ENCODE measurements around the gene SIX5.
"Not testable (repeated sequence)": the region's sequence is repeated elsewhere in the genome, so short reads cannot be mapped to it uniquely, and the experiment has no call there.

The SIX5 gene

DNA sequence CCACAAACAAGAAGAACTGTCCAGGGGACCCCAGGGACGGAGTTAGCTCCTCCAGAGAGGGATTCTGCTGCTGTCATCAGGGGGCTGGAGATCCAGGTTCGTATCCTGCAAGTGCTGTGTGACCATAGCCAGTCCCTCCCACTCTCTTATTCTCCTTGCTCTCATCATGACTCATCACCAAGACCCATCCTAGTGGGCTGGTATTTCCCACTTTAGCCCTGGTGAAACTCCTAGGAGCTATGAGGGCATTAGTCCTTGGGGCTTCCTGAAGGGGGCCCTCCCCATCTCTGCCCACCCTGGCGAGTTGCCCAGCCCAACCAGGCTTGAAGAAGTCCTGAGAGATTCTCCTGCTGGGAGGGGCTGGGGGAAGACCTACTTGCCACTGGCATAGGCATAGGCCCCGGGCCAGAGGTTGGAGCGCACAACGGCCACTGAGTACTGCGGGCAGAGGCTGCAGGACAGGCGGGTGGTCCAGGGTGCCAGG, 31.1 kb upstream of the SIX5 start:
- no peak overlapping the region for H3K27ac Mint-ChIP-seq
- H3K27me3 Mint-ChIP-seq, result peaks cover 5% of the 10 kb centered on the region
- H3K36me3 Mint-ChIP-seq, result no peaks in the 10 kb centered on the region
- no peaks in the 10 kb centered on the region for H3K9me3 Mint-ChIP-seq
- no peaks in the 10 kb centered on the region for H3K4me1 Mint-ChIP-seq
- no peak overlapping the region for H3K4me3 Mint-ChIP-seq

DNA sequence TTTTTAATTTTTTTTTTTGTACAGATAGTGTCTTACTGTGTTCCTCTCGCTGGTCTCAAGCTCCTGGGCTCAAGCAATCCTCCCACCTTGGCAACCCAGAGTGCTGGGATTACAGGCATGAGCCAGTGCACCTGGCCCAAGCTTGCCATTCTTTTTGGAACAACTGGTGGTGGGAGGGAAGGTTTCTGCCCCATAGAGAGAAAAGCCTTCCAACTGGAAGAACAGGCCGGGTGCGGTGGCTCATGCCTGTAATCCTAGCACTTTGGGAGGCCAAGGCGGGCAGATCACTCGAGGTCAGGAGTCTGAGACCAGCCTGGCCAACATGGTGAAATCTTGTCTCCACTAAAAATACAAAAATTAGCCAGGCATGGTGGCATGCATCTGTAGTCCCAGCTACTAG, 30.5 kb upstream of the SIX5 start:
- not testable (repeated sequence) for H3K9me3 Mint-ChIP-seq, H3K27ac Mint-ChIP-seq, H3K4me3 Mint-ChIP-seq, H3K27me3 Mint-ChIP-seq, H3K4me1 Mint-ChIP-seq, H3K36me3 Mint-ChIP-seq

DNA sequence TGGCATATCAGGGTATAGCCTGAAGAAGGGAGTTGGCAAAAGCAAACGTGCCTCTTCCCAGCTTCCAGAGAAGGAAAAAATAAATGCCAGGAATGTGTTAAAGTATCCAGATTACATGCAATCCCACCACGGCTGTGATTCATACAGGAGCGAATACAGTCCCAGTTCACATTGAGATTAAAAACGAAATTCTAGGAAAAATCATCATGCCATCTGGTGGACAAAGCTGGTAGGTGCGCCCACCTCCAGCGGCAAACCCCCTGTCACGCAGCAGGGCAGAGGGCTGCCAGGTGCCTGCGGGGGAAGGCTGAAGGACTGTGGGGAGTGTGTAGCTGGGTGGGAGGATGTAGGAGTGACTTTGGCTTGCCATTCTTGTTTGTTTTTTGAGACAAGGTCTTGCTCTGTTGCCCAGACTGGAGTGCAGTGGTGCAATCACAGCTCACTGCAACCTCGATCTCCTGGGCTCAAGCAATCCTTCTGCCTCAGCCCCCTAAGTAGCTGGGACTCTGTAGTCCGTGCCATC, 30.0 kb upstream of the SIX5 start:
- Mint-ChIP-seq H3K27me3 (peaks cover 10% of the 10 kb centered on the region), H3K9me3 (no peaks in the 10 kb centered on the region), H3K27ac (no peak overlapping the region), H3K4me1 (peaks cover 5% of the 10 kb centered on the region), H3K4me3 (no peak overlapping the region), H3K36me3 (no peaks in the 10 kb centered on the region)

DNA sequence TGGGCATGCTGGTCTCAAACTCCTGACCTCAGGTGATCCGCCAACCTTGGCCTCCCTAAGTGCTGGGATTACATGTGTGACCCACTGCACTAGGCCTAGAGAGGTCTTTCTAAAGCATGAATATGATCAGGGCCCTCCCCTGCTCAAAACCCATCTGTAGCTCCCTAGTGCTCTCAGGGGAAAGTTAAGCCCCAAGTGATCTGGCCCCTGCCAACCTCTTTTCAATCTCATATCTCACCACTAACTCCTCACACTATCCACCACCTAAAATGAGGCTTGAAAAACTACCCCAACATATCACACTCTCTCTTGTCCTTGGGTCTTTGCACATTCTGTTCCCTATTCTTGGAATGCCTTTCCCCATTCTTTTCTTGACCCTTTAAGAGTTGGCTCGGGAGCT, 25.6 kb upstream of the SIX5 start:
- peaks cover 2% of the 10 kb centered on the region for H3K36me3 Mint-ChIP-seq
- peaks cover 38% of the 10 kb centered on the region for H3K4me1 Mint-ChIP-seq
- H3K4me3 Mint-ChIP-seq, result peak overlapping the region; percentile 2

DNA sequence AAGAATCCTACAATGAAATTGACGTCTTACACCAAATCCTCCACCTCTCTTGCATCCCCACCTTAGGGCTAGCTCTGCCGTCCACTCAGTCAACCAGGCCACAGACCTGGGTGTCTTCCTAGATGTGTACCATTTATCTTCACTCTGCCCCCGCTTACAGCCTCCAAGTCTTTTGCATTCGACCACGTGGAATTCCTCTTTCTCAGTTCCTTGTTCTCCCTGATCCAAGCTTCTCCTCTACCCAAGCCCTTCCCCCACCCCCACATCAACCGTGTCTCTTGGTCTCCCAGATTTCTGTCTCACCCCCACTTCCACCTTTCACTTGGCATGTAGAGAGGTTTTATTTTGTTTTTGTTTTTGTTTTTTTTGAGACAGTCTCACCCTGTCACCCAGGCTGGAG, 24.8 kb upstream of the SIX5 start:
- peak overlapping the region; percentile 25 for H3K27ac Mint-ChIP-seq
- H3K36me3 Mint-ChIP-seq, result peaks cover 6% of the 10 kb centered on the region
- H3K9me3 Mint-ChIP-seq, result no peaks in the 10 kb centered on the region
- peaks cover 38% of the 10 kb centered on the region for H3K4me1 Mint-ChIP-seq
- H3K4me3 Mint-ChIP-seq, result no peak overlapping the region
- H3K27me3 Mint-ChIP-seq, result peaks cover 8% of the 10 kb centered on the region

More for the DNA sequence above, 25.6 kb upstream of the SIX5 start:
- Mint-ChIP-seq H3K9me3 (no peaks in the 10 kb centered on the region), H3K27ac (peak overlapping the region; percentile 2), H3K27me3 (peaks cover 10% of the 10 kb centered on the region)

DNA sequence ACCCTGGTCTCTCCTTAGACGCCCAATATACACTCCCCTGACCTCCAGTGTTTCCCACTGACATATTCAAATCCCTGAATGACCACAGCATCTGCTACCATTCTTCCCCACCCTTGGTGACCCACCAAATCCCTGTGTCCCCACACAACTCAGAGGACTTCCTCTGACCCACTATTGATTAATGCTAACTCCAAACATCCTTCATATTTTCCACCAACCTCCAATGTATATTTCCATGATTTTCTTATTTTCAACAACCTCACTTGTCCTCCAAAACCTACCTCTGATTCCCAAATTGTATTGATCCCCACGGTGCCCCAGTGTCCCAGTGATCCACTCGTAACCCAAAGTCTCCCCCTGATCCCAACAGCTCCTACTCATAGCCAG, 24.1 kb upstream of the SIX5 start:
- Mint-ChIP-seq H3K27me3 (peaks cover 6% of the 10 kb centered on the region), H3K36me3 (peaks cover 9% of the 10 kb centered on the region), H3K4me1 (peaks cover 38% of the 10 kb centered on the region), H3K27ac (peak overlapping the region; percentile 88), H3K9me3 (no peaks in the 10 kb centered on the region), H3K4me3 (peak overlapping the region; percentile 78)

DNA sequence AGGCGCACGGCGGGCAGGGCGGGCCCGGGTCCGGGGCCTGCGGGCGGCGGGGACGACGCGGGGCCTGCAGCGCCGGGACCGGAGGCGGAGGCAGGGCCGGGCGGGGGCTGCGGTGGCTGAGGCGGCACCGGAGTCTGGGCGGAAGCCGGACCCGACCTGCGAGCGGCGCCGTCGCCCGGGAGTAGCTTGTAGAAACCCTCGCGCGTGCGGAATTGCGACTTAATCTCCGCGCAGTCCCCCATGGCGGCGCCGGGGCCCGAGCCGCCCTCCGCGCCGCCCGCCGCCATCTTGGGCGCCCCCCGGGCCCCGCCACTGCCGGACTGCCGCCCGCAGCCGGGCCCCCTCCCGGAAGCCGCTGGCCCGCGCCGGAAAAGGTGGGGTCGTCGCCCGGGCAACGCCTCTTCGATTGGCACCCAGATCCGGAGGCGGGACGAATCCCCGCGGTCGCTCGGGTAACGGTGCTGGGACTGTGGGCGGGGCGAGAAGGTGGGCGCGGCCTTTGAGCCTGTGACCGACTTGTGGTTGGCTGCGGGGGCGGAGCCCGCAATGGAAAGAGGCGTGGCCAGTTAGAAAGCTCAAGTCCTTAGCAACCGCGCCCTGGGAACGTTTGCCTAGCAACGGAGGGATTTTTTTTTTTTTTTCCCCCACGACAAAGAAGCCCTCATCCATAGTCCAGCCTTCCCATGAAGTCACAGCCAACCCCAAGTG, 23.6 kb upstream of the SIX5 start, which contains the start of gene DMWD:
DMWD (minus strand) TSS at position 376 of the 708 bp plus-strand sequence; CDS start at position 287, 89 bp downstream.
- no peaks in the 10 kb centered on the region for H3K9me3 Mint-ChIP-seq
- peaks cover 6% of the 10 kb centered on the region for H3K27me3 Mint-ChIP-seq
- H3K4me1 Mint-ChIP-seq, result peaks cover 38% of the 10 kb centered on the region
- H3K27ac Mint-ChIP-seq, result peak within 1 kb of the TSS; percentile 88
- peak within 1 kb of the TSS; percentile 92 for H3K4me3 Mint-ChIP-seq
- H3K36me3 Mint-ChIP-seq, result peaks cover 13% of the 10 kb centered on the region

DNA sequence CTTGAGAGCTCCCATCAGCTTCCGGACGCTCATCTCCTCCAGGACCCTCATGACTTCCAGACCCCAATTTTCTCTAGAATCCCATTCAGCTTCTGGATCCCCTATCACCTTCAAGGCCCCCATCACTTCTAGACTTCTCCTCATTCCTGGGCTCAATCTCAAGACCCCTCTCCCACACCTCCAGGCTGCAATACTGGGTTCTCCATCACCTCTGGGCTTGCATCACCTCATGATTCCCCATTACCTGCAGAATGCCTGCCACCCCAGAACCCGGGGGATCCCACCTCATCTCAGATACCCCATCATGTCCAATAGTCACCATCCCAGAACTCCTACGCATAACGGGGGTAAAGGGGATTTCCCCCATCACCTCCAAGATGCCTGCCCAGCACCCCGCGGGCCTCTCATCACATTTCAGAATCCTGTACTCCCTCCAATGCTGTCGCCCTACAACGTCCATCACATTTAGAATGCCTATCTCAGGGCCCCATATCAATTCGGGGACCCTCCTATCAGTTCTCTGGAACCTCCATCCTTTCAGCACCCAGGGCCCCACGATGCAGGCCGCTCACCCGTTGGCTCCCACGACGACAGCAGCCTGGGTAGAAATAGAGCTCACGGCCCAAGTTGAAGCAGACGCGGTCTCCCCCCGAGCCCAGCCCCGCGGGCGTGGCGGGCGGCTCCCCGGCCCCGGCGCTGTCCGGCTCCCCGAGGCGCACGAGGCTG, 22.9 kb upstream of the SIX5 start:
- Mint-ChIP-seq H3K27me3 (peaks cover 6% of the 10 kb centered on the region), H3K27ac (peak overlapping the region; percentile 82), H3K9me3 (no peaks in the 10 kb centered on the region), H3K4me3 (peak overlapping the region; percentile 92), H3K36me3 (peaks cover 18% of the 10 kb centered on the region), H3K4me1 (peaks cover 38% of the 10 kb centered on the region)

DNA sequence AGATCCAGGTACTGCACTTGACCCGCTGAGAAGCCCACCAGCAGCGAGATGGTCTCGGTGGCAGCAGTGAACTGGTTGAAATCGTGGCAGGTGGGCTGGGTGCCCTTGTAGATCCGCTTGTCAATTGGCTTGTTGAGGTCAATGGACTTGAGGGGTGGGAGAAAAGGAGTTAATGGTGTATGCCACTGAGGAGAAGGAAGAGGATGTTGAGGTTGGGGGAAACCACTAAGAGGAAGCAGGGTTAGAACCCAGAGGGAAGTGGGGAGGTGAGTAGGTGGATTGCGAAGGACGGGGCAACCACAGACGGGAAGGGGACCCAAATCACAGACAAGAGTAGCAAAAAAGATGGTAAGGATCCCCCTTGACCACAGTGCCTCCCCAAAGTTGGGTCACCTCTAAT, 21.9 kb upstream of the SIX5 start:
- Mint-ChIP-seq H3K36me3 (peaks cover 20% of the 10 kb centered on the region), H3K4me1 (peaks cover 38% of the 10 kb centered on the region), H3K9me3 (no peaks in the 10 kb centered on the region)

DNA sequence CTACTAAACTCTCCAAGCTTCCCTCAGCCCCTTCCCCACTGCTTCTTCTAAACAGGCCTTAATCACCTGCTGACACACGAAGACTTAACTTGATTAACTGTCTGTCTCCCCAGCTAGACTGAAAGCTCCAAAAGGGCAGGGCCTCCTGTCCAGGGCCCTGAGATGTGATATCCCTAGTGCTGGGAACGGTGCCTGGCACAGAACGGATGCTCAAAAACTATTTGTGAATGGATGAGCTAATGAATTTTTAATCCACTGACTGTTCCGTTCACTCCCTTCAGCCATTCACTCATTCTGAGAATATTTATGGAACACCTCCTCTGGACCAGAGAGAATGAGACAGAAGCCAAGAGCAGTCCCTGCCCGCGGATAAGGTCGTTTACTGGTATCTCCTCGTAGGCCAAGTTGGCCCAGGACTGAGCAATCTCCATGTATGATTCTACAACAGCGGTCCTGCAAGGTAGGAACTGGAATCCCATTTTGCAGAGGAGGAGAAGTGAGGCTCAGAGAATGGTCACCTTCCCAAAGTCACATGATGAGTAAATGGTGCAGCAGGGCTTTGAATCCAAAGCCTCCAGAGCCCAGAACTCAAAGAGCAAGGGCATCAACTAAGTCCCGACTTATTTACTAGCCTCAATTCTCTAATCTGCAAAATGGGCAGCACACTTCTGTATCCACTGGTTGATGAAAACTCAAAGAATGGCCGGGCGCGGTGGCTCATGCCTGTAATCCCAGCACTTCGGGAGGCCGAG, 20.2 kb upstream of the SIX5 start:
- Mint-ChIP-seq H3K36me3 (peaks cover 20% of the 10 kb centered on the region), H3K27ac (no peak overlapping the region), H3K27me3 (no peaks in the 10 kb centered on the region), H3K9me3 (no peaks in the 10 kb centered on the region), H3K4me1 (peaks cover 33% of the 10 kb centered on the region), H3K4me3 (no peak overlapping the region)

More for the DNA sequence above, 21.9 kb upstream of the SIX5 start:
- H3K27me3 Mint-ChIP-seq, result peaks cover 6% of the 10 kb centered on the region
- H3K4me3 Mint-ChIP-seq, result peak overlapping the region; percentile 92
- peak overlapping the region; percentile 73 for H3K27ac Mint-ChIP-seq

DNA sequence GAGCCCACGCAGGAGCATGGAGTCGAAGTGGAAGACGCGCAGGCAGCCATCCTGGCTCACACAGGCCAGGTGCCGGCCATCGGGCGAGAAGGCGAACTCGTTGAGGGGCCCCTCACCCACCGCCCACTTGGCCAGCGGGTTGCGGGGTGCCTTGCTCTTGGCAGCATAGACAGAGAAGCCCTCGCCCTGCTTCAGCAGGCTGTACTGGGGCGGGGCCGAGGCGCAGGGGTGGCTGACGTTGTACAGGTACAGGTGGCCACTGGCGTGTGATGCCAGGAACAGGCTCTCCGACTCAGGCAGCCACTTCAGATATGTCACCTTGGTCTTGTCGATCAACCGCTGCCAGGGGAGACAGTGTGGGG, 17.5 kb upstream of the SIX5 start:
- Mint-ChIP-seq H3K9me3 (no peaks in the 10 kb centered on the region), H3K27me3 (no peaks in the 10 kb centered on the region), H3K4me3 (no peak overlapping the region), H3K27ac (no peak overlapping the region), H3K36me3 (peaks cover 20% of the 10 kb centered on the region), H3K4me1 (peaks cover 13% of the 10 kb centered on the region)

DNA sequence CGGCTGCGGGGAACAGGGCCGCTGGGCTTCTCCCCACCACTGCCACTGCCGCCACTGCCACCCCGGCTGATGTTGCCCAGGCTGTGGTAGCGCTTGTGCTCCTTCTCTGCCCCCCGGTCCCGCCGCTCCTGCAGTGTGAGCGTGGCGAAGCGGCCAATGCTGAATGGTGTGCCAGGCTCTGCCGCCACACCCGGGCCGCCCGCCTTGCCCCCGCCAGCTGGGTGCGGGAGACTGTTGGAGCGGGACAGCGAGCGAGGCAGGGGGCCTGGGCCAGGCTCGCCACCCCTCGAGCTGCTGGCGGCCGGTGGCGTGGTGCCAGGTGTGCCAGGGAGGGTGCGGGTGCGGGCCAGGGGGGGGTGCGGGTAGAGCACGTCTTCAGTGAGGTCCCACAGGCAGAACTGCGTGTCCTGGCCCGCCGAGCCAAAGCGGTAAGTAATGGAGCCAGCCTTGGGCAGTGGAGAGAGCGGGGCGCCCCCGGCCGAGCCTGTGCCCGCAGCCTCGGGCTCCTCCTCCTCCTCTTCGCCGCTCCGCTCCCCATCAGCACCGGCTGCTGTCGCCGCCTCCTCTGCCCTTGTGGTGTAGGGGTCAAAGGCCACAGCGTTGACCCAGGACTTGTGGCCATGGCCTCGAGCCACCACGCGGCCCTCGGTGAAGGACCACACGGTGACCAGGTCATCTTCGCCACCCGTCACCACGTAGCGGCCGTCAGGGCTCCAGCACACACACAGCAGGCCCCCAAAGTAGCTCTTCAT, 16.9 kb upstream of the SIX5 start:
- Mint-ChIP-seq H3K36me3 (peaks cover 20% of the 10 kb centered on the region), H3K27ac (no peak overlapping the region), H3K27me3 (peaks cover 2% of the 10 kb centered on the region), H3K4me1 (peaks cover 7% of the 10 kb centered on the region), H3K9me3 (no peaks in the 10 kb centered on the region), H3K4me3 (no peak overlapping the region)

DNA sequence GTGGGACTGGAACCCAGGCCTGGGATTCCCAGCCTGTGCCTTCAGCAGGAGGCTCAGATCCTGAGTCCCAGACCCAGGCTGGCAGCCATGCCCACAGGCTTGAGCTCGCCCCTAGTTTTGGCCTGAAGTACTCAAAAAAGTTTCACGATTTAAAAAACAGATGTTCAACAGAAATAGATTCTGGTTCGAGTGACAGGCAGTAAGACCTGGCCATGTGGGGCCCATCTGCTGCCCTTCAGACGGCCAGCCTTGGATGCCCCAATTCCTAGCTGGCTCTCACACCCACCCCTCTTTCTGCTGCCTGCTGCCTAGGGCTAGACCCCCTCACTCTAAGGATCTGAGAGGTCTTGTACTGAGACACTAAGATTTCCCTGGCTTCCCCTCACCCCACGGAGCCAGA, 16.0 kb upstream of the SIX5 start:
- no peaks in the 10 kb centered on the region for H3K9me3 Mint-ChIP-seq
- H3K27ac Mint-ChIP-seq, result no peak overlapping the region
- peaks cover 4% of the 10 kb centered on the region for H3K27me3 Mint-ChIP-seq
- H3K4me3 Mint-ChIP-seq, result no peak overlapping the region
- peaks cover 1% of the 10 kb centered on the region for H3K4me1 Mint-ChIP-seq
- peaks cover 19% of the 10 kb centered on the region for H3K36me3 Mint-ChIP-seq

DNA sequence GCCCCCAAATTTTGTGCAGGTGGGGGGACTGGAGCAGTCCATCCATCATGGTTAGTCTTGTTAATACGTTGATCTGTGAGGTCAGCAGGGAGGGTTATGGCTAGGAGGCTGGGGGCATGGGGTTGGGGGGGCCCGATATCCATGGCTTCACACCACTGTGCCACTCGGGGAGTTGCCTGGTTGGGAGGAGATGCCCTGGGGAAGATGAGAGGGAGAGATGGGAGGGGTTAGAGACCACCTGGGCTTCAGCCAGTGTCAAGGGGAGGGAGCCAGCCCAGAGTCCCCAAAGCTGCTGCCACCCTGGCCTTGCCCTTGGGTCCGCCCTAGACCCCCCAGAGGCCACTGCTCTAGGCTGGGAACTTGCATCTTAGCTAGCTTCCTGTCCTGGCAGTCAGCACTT, 15.0 kb upstream of the SIX5 start:
- Mint-ChIP-seq H3K9me3 (no peaks in the 10 kb centered on the region), H3K27me3 (peaks cover 9% of the 10 kb centered on the region), H3K27ac (no peak overlapping the region), H3K4me1 (peaks cover 11% of the 10 kb centered on the region), H3K36me3 (peaks cover 17% of the 10 kb centered on the region), H3K4me3 (no peak overlapping the region)

Data from activated naive CD4-positive, alpha-beta T cell treated with anti-CD3 and anti-CD28 coated beads, Interleukin-2, amount 50 U/mL, for 24 hours (primary cell).